Cardiac fibroblast (primary cell): ENCODE results near the gene DGKQ.

Experiments used
- DNase-seq, 2 donors: peaks; one replicate each; pipeline versions ENCODE4 v3.0.0 to v3.0.0-alpha.2; 2010; ENCODE audit warnings: low read depth in 2 of 2
- H3K4me3 ChIP-seq, 2 donors: replicated peaks in 1 of 2; 1 replicate in 1 of 2; 2 replicates in 1 of 2; pipeline ENCODE4 v1.5.1; 2011; ENCODE audit warnings: low read depth in 2 of 2, low read length in 2 of 2, mild to moderate bottlenecking in 2 of 2, moderate library complexity in 1 of 2
- CTCF ChIP-seq: IDR thresholded peaks from one replicate; pipeline ENCODE4 v1.5.1; 2011; ENCODE audit warnings: low read depth, mild to moderate bottlenecking, low read length, inconsistent platforms

The DGKQ gene

GRCh38 chr4:962231-963208 is 10.8 kb downstream of the DGKQ start:
- no peak overlapping the region for H3K4me3 ChIP-seq
- DNase-seq: no peak
- TF ChIP-seq CTCF: no peak

GRCh38 chr4:961351-962230 is 11.8 kb downstream of the DGKQ start:
- DNase-seq: no peak
- TF ChIP-seq CTCF: no peak
- H3K4me3 ChIP-seq: no peak overlapping the region

GRCh38 chr4:960636-961350 is 12.6 kb downstream of the DGKQ start:
- H3K4me3 ChIP-seq: no peak overlapping the region
- no peak for TF ChIP-seq CTCF
- no peak for DNase-seq

- TF ChIP-seq CTCF: no peak
- no peak overlapping the region for H3K4me3 ChIP-seq
- no peak for DNase-seq
These were observed 13.2 kb downstream of the DGKQ start for GRCh38 chr4:960140-960635.

GRCh38 chr4:959338-960139 is 13.8 kb downstream of the DGKQ start:
- no peak for TF ChIP-seq CTCF
- no peak for DNase-seq
- no peak overlapping the region for H3K4me3 ChIP-seq
